Astrocyte (in vitro differentiated cells and primary cell): ENCODE results near the gene TFEB. TPM values are rescaled to one million over a fixed set of nuclear protein-coding genes. Genes with fewer than 3 reads are reported as not detected.

Experiments
- DNase-seq: peaks from one replicate; pipeline ENCODE4 v3.0.0-alpha.2; 2010; ENCODE audit warnings: low read depth
- FAIRE-seq: peaks from 2 replicates; lab custom pipeline; 2011; peaks lifted over from hg19 to GRCh38; lab: Jason Lieb, UNC
- H2AFZ ChIP-seq: 2 replicates; pipeline ENCODE4 v1.6.0; 2012; ENCODE audit warnings: low read depth, low read length, inconsistent platforms
- H3K27ac ChIP-seq: 2 replicates; pipeline ENCODE4 v1.5.1; 2011; ENCODE audit warnings: low read depth, low read length, inconsistent platforms
- H3K27me3 ChIP-seq: 2 replicates; pipeline ENCODE4 v1.6.0; 2011; ENCODE audit warnings: low read length, inconsistent platforms; ENCODE audit not compliant: insufficient read depth
- H3K36me3 ChIP-seq: 2 replicates; pipeline ENCODE4 v1.5.1; 2011; ENCODE audit warnings: low read length, inconsistent platforms; ENCODE audit not compliant: insufficient read depth
- H3K4me1 ChIP-seq: 2 replicates; pipeline ENCODE4 v1.5.1; 2011; ENCODE audit warnings: low read length, inconsistent platforms; ENCODE audit not compliant: insufficient read depth
- H3K4me2 ChIP-seq: 2 replicates; pipeline ENCODE4 v1.6.0; 2012; ENCODE audit warnings: low read length, inconsistent platforms
- H3K4me3 ChIP-seq: 2 replicates; pipeline ENCODE4 v1.5.1; 2011; ENCODE audit warnings: low read depth, mild to moderate bottlenecking, low read length, inconsistent platforms; ENCODE audit not compliant: insufficient read depth
- H3K79me2 ChIP-seq: 2 replicates; pipeline ENCODE4 v1.6.0; 2012; ENCODE audit warnings: mild to moderate bottlenecking, low read length, inconsistent platforms; ENCODE audit not compliant: insufficient read depth
- H3K9ac ChIP-seq: 2 replicates; pipeline ENCODE4 v1.6.0; 2012; ENCODE audit warnings: mild to moderate bottlenecking, low read length, inconsistent platforms
- H3K9me3 ChIP-seq: 2 replicates; pipeline ENCODE4 v1.5.1; 2012; ENCODE audit warnings: low read depth, mild to moderate bottlenecking, low read length, inconsistent platforms; ENCODE audit not compliant: insufficient read depth
- H4K20me1 ChIP-seq: 2 replicates; pipeline ENCODE4 v1.6.0; 2012; ENCODE audit warnings: low read length, inconsistent platforms; ENCODE audit not compliant: insufficient read depth
- H3K27ac Mint-ChIP-seq: one replicate; pipeline ENCODE4 v1.8.0; 2021; ENCODE audit warnings: mild to moderate bottlenecking, mixed read lengths; ENCODE audit not compliant: unreplicated experiment
- H3K27me3 Mint-ChIP-seq: one replicate; pipeline ENCODE4 v1.8.0; 2021; ENCODE audit warnings: low read depth, mixed read lengths; ENCODE audit not compliant: unreplicated experiment
- H3K36me3 Mint-ChIP-seq: one replicate; pipeline ENCODE4 v1.8.0; 2021; ENCODE audit warnings: low read depth, mixed read lengths; ENCODE audit not compliant: unreplicated experiment
- H3K4me1 Mint-ChIP-seq: one replicate; pipeline ENCODE4 v1.8.0; 2021; ENCODE audit warnings: low read depth, mixed read lengths; ENCODE audit not compliant: unreplicated experiment
- H3K4me3 Mint-ChIP-seq: one replicate; pipeline ENCODE4 v1.8.0; 2021; ENCODE audit warnings: mild to moderate bottlenecking, moderate library complexity, mixed read lengths; ENCODE audit not compliant: unreplicated experiment
- H3K9me3 Mint-ChIP-seq: one replicate; pipeline ENCODE4 v1.8.0; 2021; ENCODE audit warnings: mild to moderate bottlenecking, mixed read lengths; ENCODE audit not compliant: unreplicated experiment
- EZH2 ChIP-seq: IDR thresholded peaks from 2 replicates; pipeline ENCODE4 v1.6.1; 2012; ENCODE audit warnings: mild to moderate bottlenecking, low read length, inconsistent platforms; ENCODE audit not compliant: insufficient read depth
- total RNA-seq: library from RNA; stranded (reverse); gene quantifications from 2 replicates; pipeline ENCODE4 v1.2.1, GENCODE V29; 2021
- TF ChIP-seq, protein P1 (sequence below): IDR thresholded peaks from 2 replicates; pipeline ENCODE4 v1.5.1; 2011; ENCODE audit warnings: low read depth, mild to moderate bottlenecking, inconsistent platforms, low read length, moderate library complexity; ENCODE audit not compliant: insufficient read depth

The TFEB gene
- total RNA-seq, 1 donor from 2014 or later: 4.7 TPM

- no peaks in the 10 kb centered on the region for H3K36me3 ChIP-seq
- H3K27me3 Mint-ChIP-seq: peaks cover 37% of the 10 kb centered on the region
- DNase-seq (no peak), FAIRE-seq (no peak)
- H3K27ac ChIP-seq: no peak overlapping the region
- no peak overlapping the region for H3K4me3 Mint-ChIP-seq
- peaks cover 2% of the 10 kb centered on the region for H3K4me1 Mint-ChIP-seq
- no peaks in the 10 kb centered on the region for H4K20me1 ChIP-seq
- H3K9ac ChIP-seq: no peak overlapping the region
- no peak overlapping the region for H3K4me3 ChIP-seq
- TF ChIP-seq EZH2: no peak
- TF ChIP-seq, protein P1, sequence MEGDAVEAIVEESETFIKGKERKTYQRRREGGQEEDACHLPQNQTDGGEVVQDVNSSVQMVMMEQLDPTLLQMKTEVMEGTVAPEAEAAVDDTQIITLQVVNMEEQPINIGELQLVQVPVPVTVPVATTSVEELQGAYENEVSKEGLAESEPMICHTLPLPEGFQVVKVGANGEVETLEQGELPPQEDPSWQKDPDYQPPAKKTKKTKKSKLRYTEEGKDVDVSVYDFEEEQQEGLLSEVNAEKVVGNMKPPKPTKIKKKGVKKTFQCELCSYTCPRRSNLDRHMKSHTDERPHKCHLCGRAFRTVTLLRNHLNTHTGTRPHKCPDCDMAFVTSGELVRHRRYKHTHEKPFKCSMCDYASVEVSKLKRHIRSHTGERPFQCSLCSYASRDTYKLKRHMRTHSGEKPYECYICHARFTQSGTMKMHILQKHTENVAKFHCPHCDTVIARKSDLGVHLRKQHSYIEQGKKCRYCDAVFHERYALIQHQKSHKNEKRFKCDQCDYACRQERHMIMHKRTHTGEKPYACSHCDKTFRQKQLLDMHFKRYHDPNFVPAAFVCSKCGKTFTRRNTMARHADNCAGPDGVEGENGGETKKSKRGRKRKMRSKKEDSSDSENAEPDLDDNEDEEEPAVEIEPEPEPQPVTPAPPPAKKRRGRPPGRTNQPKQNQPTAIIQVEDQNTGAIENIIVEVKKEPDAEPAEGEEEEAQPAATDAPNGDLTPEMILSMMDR: no peak
- H3K9me3 Mint-ChIP-seq: no peaks in the 10 kb centered on the region
- H3K79me2 ChIP-seq: no peaks in the 10 kb centered on the region
- H3K36me3 Mint-ChIP-seq: no peaks in the 10 kb centered on the region
- no peak overlapping the region for H3K27ac Mint-ChIP-seq
- H2AFZ ChIP-seq: no peak overlapping the region
- H3K4me2 ChIP-seq: no peak overlapping the region
- H3K9me3 ChIP-seq: no peaks in the 10 kb centered on the region
- H3K4me1 ChIP-seq: peaks cover 3% of the 10 kb centered on the region
- H3K27me3 ChIP-seq: peaks cover 11% of the 10 kb centered on the region
Observed at GRCh38 chr6:41677124-41677921, 58.1 kb downstream of the TFEB start.

DNA sequence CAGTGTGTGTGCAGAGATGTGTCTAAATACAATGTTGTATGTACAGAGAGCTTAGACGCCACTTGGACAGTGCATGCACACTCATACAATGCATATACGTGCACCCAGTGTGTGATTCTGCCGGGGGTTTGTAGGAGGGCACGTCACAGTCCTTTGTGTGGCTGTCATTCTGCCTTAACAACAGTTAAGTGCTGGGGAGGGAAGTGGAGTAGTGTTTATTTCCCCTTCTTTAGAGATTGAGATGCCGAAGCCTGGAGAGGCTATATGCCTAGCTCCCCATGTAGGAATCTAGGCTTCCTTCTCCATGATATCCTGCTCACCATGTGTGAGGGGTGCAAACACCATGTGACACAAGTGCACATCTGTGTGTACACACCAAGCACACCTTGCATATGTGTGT, 59.0 kb downstream of the TFEB start:
- TF ChIP-seq, protein P1: no peak
- TF ChIP-seq EZH2: no peak
- Histone ChIP-seq H3K27ac (no peak overlapping the region), H2AFZ (no peak overlapping the region), H3K4me2 (no peak overlapping the region), H3K9me3 (no peaks in the 10 kb centered on the region), H3K9ac (no peak overlapping the region), H3K36me3 (no peaks in the 10 kb centered on the region), H3K27me3 (peaks cover 19% of the 10 kb centered on the region), H3K4me3 (no peak overlapping the region), H3K4me1 (no peaks in the 10 kb centered on the region), H4K20me1 (no peaks in the 10 kb centered on the region), H3K79me2 (no peaks in the 10 kb centered on the region)
- Mint-ChIP-seq H3K27ac (no peak overlapping the region), H3K36me3 (no peaks in the 10 kb centered on the region), H3K4me1 (no peaks in the 10 kb centered on the region), H3K27me3 (peaks cover 43% of the 10 kb centered on the region), H3K4me3 (no peak overlapping the region), H3K9me3 (no peaks in the 10 kb centered on the region)
- FAIRE-seq: no peak
- DNase-seq: no peak

- H3K4me1 ChIP-seq: no peaks in the 10 kb centered on the region
- no peak overlapping the region for H3K9ac ChIP-seq
- no peak for TF ChIP-seq EZH2
- TF ChIP-seq, protein P1: no peak
- H3K4me2 ChIP-seq: no peak overlapping the region
- FAIRE-seq: no peak
- H3K9me3 ChIP-seq: no peaks in the 10 kb centered on the region
- no peaks in the 10 kb centered on the region for H3K36me3 ChIP-seq
- H3K27ac Mint-ChIP-seq: no peak overlapping the region
- H3K27me3 ChIP-seq: peaks cover 22% of the 10 kb centered on the region
- no peak for DNase-seq
- H3K36me3 Mint-ChIP-seq: no peaks in the 10 kb centered on the region
- peaks cover 43% of the 10 kb centered on the region for H3K27me3 Mint-ChIP-seq
- no peaks in the 10 kb centered on the region for H3K79me2 ChIP-seq
- H3K27ac ChIP-seq: no peak overlapping the region
- H3K4me3 Mint-ChIP-seq: no peak overlapping the region
- H2AFZ ChIP-seq: no peak overlapping the region
- no peaks in the 10 kb centered on the region for H3K9me3 Mint-ChIP-seq
- no peaks in the 10 kb centered on the region for H3K4me1 Mint-ChIP-seq
- no peak overlapping the region for H3K4me3 ChIP-seq
- H4K20me1 ChIP-seq: no peaks in the 10 kb centered on the region
Observed at GRCh38 chr6:41675992-41676391, 59.4 kb downstream of the TFEB start.
